GM23338 (cell line): ENCODE data around the gene GFPT2. TPM values are rescaled to one million over a fixed set of nuclear protein-coding genes. Genes with fewer than 3 reads are reported as not detected.

ENCODE experiments used
- ATAC-seq: fragments of 200-7000 bp; cut with Tn5 transposase; 3 replicates; pipeline ENCODE4 v1.9.1; 2020
- DNase-seq: peaks from one replicate; pipeline ENCODE4 v3.0.0-alpha.2; 2015; ENCODE audit warnings: low spot score
- H2AFZ ChIP-seq: fragments of 200-600 bp; sonication (generic); 2 replicates; pipeline ENCODE4 v1.8.0; 2016; ENCODE audit warnings: antibody characterized with exemption, mild to moderate bottlenecking, moderate library complexity
- H3F3A ChIP-seq: fragments of 200-600 bp; sonication (generic); replicated peaks from 2 replicates; pipeline ENCODE4 v1.8.0; 2017; ENCODE audit warnings: antibody characterized with exemption, mixed run types, low read depth
- H3K27ac ChIP-seq: fragments of 200-600 bp; sonication (generic); 2 replicates; pipeline ENCODE4 v1.6.1; 2016; ENCODE audit warnings: low read depth
- H3K27me3 ChIP-seq: fragments of 200-600 bp; sonication (generic); 2 replicates; pipeline ENCODE4 v1.8.0; 2016; ENCODE audit warnings: mild to moderate bottlenecking, mixed run types, moderate library complexity; ENCODE audit not compliant: insufficient read depth
- H3K36me3 ChIP-seq: fragments of 200-600 bp; sonication (generic); 2 replicates; pipeline ENCODE4 v1.8.0; 2016; ENCODE audit warnings: mild to moderate bottlenecking; ENCODE audit not compliant: insufficient read depth
- H3K4me1 ChIP-seq: fragments of 200-600 bp; sonication (generic); 2 replicates; pipeline ENCODE4 v1.8.0; 2016; ENCODE audit warnings: mild to moderate bottlenecking, moderate library complexity; ENCODE audit not compliant: insufficient read depth
- H3K4me2 ChIP-seq: fragments of 200-600 bp; sonication (generic); 2 replicates; pipeline ENCODE4 v1.7.1; 2017; ENCODE audit warnings: mixed run types
- H3K4me3 ChIP-seq: fragments of 200-600 bp; sonication (generic); 2 replicates; pipeline ENCODE4 v1.6.1; 2016; ENCODE audit warnings: mixed run types
- H3K79me2 ChIP-seq: fragments of 200-600 bp; sonication (generic); replicated peaks from 2 replicates; pipeline ENCODE4 v1.8.0; 2017; ENCODE audit warnings: mild to moderate bottlenecking; ENCODE audit not compliant: insufficient read depth
- H3K9me2 ChIP-seq: fragments of 200-600 bp; sonication (generic); 2 replicates; pipeline ENCODE4 v1.8.0; 2017; ENCODE audit not compliant: insufficient read depth
- H4K20me1 ChIP-seq: fragments of 200-600 bp; sonication (generic); replicated peaks from 2 replicates; pipeline ENCODE4 v1.8.0; 2017; ENCODE audit warnings: mild to moderate bottlenecking; ENCODE audit not compliant: insufficient read depth
- H3K27ac Mint-ChIP-seq: 2 replicates; pipeline ENCODE4 v1.8.0; 2020; ENCODE audit warnings: inconsistent platforms, mild to moderate bottlenecking, moderate library complexity, mixed read lengths
- H3K27me3 Mint-ChIP-seq: 3 replicates; pipeline ENCODE4 v1.8.0; 2022; ENCODE audit warnings: low read depth, mild to moderate bottlenecking, moderate library complexity, mixed read lengths, inconsistent platforms; ENCODE audit not compliant: insufficient read depth, poor library complexity
- H3K36me3 Mint-ChIP-seq: 3 replicates; pipeline ENCODE4 v1.8.0; 2021; ENCODE audit warnings: low read depth, mild to moderate bottlenecking, inconsistent platforms, moderate library complexity, mixed read lengths
- H3K4me1 Mint-ChIP-seq: 3 replicates; pipeline ENCODE4 v1.8.0; 2020; ENCODE audit warnings: mild to moderate bottlenecking, inconsistent platforms, mixed read lengths
- H3K4me3 Mint-ChIP-seq: 3 replicates; pipeline ENCODE4 v1.8.0; 2021; ENCODE audit warnings: moderate library complexity, mild to moderate bottlenecking, inconsistent platforms, mixed read lengths
- H3K9me3 Mint-ChIP-seq: 3 replicates; pipeline ENCODE4 v1.8.0; 2020; ENCODE audit warnings: moderate library complexity, mild to moderate bottlenecking, inconsistent platforms, mixed read lengths
- CREB1 ChIP-seq: fragments of 250-450 bp; sonication (Bioruptor Pico); IDR thresholded peaks from 2 replicates; pipeline ENCODE4 v1.5.0; 2020; ENCODE audit warnings: low read depth, mild to moderate bottlenecking, moderate library complexity
- CTCF ChIP-seq, 2 experiments: fragments of 200-600 bp in 1 of 2; sonication (generic) in 1 of 2; conservative IDR thresholded peaks; 2 replicates each; pipeline versions ENCODE4 v1.5.1 to v1.6.1; 2016 to 2017; ENCODE audit warnings: antibody characterized with exemption in 2 of 2, low read depth in 2 of 2, mild to moderate bottlenecking in 2 of 2, moderate library complexity in 1 of 2
- ETS1 ChIP-seq: IDR thresholded peaks from 2 replicates; pipeline ENCODE4 v1.6.1; 2016; ENCODE audit warnings: antibody characterized with exemption
- EZH2 ChIP-seq: fragments of 200-600 bp; sonication (generic); IDR thresholded peaks from one replicate; pipeline ENCODE4 v1.8.0; 2017; ENCODE audit warnings: antibody characterized with exemption, mild to moderate bottlenecking, low read depth; ENCODE audit not compliant: unreplicated experiment
- EZH2phosphoT487 ChIP-seq: fragments of 200-600 bp; sonication (generic); IDR thresholded peaks from one replicate; pipeline ENCODE4 v1.8.1; 2018; ENCODE audit warnings: antibody characterized with exemption; ENCODE audit not compliant: unreplicated experiment
- JUNB ChIP-seq: IDR thresholded peaks from one replicate; pipeline ENCODE4 v1.6.1; 2016; ENCODE audit warnings: antibody characterized with exemption; ENCODE audit not compliant: unreplicated experiment
- NANOG ChIP-seq: IDR thresholded peaks from 2 replicates; pipeline ENCODE4 v1.6.1; 2016; ENCODE audit warnings: antibody characterized with exemption, borderline replicate concordance
- POLR2AphosphoS5 ChIP-seq: IDR thresholded peaks from 2 replicates; pipeline ENCODE4 v1.6.1; 2016; ENCODE audit warnings: antibody characterized with exemption, low read depth
- STAT1 ChIP-seq: IDR thresholded peaks from one replicate; pipeline ENCODE4 v1.6.1; 2016; ENCODE audit warnings: antibody characterized with exemption; ENCODE audit not compliant: unreplicated experiment
- ZNF114 ChIP-seq: fragments of 250-450 bp; sonication (Bioruptor Pico); IDR thresholded peaks from 2 replicates; pipeline ENCODE4 v1.5.0; 2020; ENCODE audit warnings: mild to moderate bottlenecking, moderate library complexity
- ZNF331 ChIP-seq: fragments of 250-450 bp; sonication (Bioruptor Pico); IDR thresholded peaks from 2 replicates; pipeline ENCODE4 v1.5.0; 2020; ENCODE audit warnings: low read depth, mild to moderate bottlenecking, moderate library complexity
- polyA plus RNA-seq: library from polyadenylated mRNA; unstranded; fragments of >200 nt; fragmentation: Nextera tagmentation; extraction: Ambion mirVana; gene quantifications from 2 replicates; pipeline ENCODE4 v1.2.1, GENCODE V29; 2016
- total RNA-seq: library from RNA; depleted of rRNA; stranded (reverse); fragments of >200 nt; shearing (Covaris generic); gene quantifications from 2 replicates; pipeline ENCODE4 v1.2.3, GENCODE V29; 2014
- TF ChIP-seq, protein P1 (sequence below): fragments of 250-450 bp; sonication (Bioruptor Pico); IDR thresholded peaks from 2 replicates; pipeline ENCODE4 v1.5.0; 2020; ENCODE audit warnings: mild to moderate bottlenecking, moderate library complexity
- TF ChIP-seq, protein P2 (sequence below): IDR thresholded peaks from one replicate; pipeline ENCODE4 v1.6.1; 2018; ENCODE audit warnings: antibody characterized with exemption; ENCODE audit not compliant: unreplicated experiment

The GFPT2 gene
- total and polyA plus RNA-seq, 2 experiments from 2014 or later: 82.6 to 120 TPM

- no peak overlapping the region for H2AFZ ChIP-seq
- peaks cover 16% of the 10 kb centered on the region for H3K36me3 ChIP-seq
- no peak overlapping the region for H3K4me2 ChIP-seq
- Mint-ChIP-seq H3K27me3 (peaks cover 2% of the 10 kb centered on the region), H3K36me3 (peaks cover 86% of the 10 kb centered on the region), H3K4me1 (no peaks in the 10 kb centered on the region), H3K4me3 (no peak overlapping the region), H3K27ac (no peak overlapping the region), H3K9me3 (peaks cover 23% of the 10 kb centered on the region; the same call in 2 of the 3 replicates)
- TF ChIP-seq CREB1 (CRISPR knock-in tag) (no peak), EZH2phosphoT487 (no peak), ZNF114 (CRISPR knock-in tag) (no peak), JUNB (no peak), ETS1 (no peak), POLR2AphosphoS5 (no peak), STAT1 (no peak), EZH2 (no peak), NANOG (no peak), CTCF (conservative IDR thresholded peaks at IDR 0.05; ENCODE audit: low read depth in 2 of 2) (no peak), ZNF331 (no peak)
- TF ChIP-seq, protein P1, sequence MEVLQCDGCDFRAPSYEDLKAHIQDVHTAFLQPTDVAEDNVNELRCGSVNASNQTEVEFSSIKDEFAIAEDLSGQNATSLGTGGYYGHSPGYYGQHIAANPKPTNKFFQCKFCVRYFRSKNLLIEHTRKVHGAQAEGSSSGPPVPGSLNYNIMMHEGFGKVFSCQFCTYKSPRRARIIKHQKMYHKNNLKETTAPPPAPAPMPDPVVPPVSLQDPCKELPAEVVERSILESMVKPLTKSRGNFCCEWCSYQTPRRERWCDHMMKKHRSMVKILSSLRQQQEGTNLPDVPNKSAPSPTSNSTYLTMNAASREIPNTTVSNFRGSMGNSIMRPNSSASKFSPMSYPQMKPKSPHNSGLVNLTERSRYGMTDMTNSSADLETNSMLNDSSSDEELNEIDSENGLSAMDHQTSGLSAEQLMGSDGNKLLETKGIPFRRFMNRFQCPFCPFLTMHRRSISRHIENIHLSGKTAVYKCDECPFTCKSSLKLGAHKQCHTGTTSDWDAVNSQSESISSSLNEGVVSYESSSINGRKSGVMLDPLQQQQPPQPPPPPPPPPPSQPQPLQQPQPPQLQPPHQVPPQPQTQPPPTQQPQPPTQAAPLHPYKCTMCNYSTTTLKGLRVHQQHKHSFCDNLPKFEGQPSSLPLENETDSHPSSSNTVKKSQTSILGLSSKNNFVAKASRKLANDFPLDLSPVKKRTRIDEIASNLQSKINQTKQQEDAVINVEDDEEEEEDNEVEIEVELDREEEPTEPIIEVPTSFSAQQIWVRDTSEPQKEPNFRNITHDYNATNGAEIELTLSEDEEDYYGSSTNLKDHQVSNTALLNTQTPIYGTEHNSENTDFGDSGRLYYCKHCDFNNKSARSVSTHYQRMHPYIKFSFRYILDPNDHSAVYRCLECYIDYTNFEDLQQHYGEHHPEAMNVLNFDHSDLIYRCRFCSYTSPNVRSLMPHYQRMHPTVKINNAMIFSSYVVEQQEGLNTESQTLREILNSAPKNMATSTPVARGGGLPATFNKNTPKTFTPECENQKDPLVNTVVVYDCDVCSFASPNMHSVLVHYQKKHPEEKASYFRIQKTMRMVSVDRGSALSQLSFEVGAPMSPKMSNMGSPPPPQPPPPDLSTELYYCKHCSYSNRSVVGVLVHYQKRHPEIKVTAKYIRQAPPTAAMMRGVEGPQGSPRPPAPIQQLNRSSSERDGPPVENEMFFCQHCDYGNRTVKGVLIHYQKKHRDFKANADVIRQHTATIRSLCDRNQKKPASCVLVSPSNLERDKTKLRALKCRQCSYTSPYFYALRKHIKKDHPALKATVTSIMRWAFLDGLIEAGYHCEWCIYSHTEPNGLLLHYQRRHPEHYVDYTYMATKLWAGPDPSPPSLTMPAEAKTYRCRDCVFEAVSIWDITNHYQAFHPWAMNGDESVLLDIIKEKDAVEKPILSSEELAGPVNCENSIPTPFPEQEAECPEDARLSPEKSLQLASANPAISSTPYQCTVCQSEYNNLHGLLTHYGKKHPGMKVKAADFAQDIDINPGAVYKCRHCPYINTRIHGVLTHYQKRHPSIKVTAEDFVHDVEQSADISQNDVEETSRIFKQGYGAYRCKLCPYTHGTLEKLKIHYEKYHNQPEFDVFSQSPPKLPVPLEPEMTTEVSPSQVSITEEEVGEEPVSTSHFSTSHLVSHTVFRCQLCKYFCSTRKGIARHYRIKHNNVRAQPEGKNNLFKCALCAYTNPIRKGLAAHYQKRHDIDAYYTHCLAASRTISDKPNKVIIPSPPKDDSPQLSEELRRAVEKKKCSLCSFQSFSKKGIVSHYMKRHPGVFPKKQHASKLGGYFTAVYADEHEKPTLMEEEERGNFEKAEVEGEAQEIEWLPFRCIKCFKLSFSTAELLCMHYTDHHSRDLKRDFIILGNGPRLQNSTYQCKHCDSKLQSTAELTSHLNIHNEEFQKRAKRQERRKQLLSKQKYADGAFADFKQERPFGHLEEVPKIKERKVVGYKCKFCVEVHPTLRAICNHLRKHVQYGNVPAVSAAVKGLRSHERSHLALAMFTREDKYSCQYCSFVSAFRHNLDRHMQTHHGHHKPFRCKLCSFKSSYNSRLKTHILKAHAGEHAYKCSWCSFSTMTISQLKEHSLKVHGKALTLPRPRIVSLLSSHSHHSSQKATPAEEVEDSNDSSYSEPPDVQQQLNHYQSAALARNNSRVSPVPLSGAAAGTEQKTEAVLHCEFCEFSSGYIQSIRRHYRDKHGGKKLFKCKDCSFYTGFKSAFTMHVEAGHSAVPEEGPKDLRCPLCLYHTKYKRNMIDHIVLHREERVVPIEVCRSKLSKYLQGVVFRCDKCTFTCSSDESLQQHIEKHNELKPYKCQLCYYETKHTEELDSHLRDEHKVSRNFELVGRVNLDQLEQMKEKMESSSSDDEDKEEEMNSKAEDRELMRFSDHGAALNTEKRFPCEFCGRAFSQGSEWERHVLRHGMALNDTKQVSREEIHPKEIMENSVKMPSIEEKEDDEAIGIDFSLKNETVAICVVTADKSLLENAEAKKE: no peak
- TF ChIP-seq, protein P2, sequence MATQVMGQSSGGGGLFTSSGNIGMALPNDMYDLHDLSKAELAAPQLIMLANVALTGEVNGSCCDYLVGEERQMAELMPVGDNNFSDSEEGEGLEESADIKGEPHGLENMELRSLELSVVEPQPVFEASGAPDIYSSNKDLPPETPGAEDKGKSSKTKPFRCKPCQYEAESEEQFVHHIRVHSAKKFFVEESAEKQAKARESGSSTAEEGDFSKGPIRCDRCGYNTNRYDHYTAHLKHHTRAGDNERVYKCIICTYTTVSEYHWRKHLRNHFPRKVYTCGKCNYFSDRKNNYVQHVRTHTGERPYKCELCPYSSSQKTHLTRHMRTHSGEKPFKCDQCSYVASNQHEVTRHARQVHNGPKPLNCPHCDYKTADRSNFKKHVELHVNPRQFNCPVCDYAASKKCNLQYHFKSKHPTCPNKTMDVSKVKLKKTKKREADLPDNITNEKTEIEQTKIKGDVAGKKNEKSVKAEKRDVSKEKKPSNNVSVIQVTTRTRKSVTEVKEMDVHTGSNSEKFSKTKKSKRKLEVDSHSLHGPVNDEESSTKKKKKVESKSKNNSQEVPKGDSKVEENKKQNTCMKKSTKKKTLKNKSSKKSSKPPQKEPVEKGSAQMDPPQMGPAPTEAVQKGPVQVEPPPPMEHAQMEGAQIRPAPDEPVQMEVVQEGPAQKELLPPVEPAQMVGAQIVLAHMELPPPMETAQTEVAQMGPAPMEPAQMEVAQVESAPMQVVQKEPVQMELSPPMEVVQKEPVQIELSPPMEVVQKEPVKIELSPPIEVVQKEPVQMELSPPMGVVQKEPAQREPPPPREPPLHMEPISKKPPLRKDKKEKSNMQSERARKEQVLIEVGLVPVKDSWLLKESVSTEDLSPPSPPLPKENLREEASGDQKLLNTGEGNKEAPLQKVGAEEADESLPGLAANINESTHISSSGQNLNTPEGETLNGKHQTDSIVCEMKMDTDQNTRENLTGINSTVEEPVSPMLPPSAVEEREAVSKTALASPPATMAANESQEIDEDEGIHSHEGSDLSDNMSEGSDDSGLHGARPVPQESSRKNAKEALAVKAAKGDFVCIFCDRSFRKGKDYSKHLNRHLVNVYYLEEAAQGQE: no peak
- no peak for ATAC-seq
- no peaks in the 10 kb centered on the region for H3K79me2 ChIP-seq
- no peaks in the 10 kb centered on the region for H3K27me3 ChIP-seq
- no peaks in the 10 kb centered on the region for H3K4me1 ChIP-seq
- H3K9me2 ChIP-seq: no peaks in the 10 kb centered on the region
- no peak overlapping the region for H3K27ac ChIP-seq
- H3F3A ChIP-seq: no peaks in the 10 kb centered on the region
- H3K4me3 ChIP-seq: no peak overlapping the region
- DNase-seq: no peak
- H4K20me1 ChIP-seq: peaks cover 3% of the 10 kb centered on the region; the same call in 1 of the 2 replicates
Measured at GRCh38 chr5:180271221-180271620, 81.9 kb downstream of the GFPT2 start.
